GM18873 (cell line): Measurements from ENCODE around the gene DIRAS1.

Experiments used
- ATAC-seq: cut with Tn5 transposase; IDR thresholded peaks from one replicate; pipeline ENCODE4 v1.9.1; 2021; ENCODE audit warnings: mild to moderate bottlenecking, moderate library complexity, moderate number of reproducible peaks; ENCODE audit not compliant: unreplicated experiment, low FRiP score

Gene DIRAS1

DNA sequence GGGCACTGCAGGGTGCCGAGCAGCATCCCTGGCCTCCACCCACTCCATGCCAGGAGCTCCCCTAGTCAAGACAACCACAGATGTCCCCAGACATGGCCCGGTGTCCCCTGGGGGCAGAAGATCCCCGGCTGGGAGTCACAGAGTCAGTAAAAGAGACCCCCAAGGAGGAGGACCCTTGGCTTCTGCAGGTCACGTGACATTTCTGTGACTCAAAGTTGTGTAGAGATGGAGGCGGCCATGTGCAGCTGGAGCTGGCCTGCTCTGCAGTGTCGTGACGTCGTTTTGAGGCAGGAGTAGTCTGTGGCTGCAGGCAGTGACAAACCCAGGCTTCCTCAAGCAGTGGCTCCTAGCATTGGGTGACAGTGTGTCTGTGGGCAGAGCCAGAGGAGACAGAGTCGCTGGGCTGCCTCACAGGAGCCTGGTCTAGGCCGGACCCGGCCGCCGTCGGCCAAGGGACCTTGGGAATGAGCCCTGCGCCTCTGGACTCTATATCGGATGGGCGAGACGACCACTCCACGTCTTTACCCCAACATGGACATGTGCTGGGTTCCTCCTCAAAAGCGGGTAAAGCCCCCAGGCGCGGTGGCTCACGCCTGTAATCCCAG is 7.7 kb upstream of the DIRAS1 start:
- no peak for ATAC-seq

DNA sequence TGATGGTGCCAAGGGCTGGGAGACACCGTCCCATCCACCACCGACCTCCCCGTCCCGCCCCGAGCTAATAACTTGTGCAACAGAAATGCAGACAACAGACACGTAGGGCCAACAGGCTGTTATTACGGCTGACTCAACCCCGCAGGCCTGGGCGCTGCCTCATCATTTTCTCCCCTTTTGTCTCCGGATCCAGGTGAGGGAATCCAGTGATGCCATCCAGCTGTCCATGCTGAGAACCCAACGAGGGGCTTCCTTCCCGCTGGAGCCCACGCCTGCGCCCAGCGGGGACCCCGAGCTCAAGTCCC is 6.4 kb upstream of the DIRAS1 start:
- ATAC-seq: no peak

DNA sequence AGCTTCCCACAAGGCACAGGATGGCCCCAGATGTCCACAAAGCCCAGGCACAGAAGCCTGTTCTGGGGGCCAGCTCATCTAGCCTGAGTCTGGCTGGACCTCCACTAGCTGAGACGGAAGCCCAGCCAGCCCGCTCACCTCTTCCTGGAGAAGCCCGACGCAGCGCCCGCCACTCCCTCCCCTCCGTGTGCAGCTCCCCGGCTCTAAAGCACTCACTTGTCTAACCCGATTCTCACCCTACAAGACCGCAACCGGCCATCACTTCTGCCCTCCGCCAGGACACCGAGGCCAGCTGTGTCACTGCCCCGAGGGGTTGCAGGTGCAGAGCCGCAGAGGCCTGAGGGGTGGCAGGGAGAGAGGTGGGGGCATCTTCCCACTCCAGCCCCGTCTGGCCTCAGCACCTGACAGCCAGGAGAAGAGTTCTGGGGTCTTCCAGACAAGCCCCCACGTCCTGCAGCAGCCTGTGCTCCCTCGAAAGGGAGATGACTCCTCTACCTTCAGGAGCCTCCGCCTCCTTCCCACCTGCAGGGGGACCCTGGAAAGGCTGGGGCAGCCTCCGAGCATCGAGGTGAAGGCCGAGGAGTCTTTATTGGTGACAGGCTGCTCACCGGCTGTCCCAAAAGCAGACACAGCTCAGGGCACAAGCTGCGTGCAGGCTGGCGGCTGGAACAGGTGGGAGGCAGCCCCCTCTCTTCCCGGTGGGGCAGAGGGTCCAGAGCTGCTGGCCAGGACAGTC is 5.9 kb upstream of the DIRAS1 start:
- ATAC-seq: no peak

DNA sequence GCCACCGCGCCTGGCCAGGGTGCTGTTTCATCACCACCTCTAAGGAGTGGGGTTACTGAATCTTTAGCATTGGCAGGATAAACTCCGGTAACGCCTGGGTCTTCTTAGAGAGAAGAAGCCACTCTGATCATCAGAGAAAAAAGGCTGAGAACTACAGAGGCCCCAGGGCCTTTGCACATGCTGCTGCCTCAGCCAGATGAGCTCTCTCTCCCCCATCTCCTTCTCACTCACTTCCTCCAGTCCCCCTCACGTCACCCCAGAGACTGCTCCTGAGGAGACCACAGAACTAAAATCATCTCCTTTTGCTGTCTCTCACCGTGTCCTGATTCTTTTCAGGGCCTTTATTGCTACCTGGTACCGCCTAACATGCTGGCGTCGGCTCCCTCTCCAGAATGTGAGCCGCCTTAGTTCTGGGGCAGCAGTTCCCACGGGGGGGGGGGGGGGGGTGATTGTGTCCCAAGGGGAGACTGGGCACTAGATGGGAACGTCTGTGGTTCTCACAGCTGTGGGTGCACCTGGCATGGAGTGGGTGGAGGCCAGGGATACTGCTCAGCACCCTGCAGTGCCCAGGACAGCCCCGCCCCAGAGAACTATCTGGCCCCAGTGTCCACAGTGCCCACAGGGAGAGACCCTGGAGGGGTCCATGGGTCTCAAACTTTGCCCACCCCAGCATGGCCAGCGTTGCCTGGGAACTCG is 5.1 kb upstream of the DIRAS1 start:
- no peak for ATAC-seq

DNA sequence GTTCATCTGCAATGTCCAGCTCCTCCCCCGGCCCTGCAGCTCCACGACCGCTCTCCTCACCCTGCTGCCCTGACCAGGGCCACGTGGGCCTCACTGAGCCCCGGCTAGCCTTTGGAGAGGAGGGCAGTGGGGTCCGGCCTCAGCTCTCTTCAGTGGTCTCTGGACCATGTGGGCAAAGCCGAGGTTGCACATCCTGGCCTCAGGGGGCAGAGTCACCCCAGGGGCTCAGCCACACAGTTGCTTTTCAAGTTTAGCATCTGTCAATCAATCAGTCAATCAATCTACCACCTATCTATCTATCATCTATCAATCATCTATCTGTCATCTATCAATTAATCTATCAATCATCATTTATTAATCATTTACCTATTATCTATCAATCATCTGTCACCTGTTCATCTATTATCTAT is 3.0 kb upstream of the DIRAS1 start:
- ATAC-seq: no peak

DNA sequence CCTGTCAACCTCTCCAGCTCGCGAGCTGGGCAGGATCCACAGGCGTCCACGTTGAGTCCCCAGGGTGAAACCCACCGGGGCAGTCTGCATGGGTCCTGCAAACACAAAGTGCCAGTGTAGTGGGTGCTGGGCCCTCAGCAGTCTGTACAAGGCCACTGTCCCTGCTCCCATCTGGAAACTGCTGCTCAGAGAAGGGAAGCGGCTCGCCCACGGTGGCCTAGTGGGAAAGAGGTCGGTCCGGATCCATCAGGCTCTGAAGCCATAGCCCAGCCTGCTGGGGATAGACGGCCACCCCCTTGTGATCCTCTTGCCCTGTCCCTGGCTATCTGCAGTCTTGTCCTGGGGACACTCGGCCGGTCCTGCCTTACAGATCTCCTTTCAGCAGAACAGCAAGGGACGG is 2.6 kb upstream of the DIRAS1 start:
- ATAC-seq: no peak

DNA sequence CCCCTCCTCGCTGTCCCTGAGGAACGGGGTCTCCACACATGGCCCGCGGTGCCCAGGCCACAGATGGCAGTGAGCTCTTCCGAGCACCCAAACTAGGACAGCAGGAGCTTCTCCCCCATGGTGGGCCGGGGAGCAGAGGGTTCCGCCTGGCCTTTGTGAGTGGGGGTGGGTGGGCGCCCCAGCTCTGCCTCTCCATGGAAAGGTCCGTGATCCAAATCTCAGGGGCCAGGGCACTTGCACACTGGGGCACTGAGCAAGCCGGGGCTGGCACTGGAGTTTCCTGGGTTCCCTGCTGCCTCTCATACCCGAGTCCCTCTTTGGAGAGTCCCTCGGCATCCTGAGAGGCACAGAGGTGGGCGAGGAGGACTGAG is 2.2 kb upstream of the DIRAS1 start:
- no peak for ATAC-seq

DNA sequence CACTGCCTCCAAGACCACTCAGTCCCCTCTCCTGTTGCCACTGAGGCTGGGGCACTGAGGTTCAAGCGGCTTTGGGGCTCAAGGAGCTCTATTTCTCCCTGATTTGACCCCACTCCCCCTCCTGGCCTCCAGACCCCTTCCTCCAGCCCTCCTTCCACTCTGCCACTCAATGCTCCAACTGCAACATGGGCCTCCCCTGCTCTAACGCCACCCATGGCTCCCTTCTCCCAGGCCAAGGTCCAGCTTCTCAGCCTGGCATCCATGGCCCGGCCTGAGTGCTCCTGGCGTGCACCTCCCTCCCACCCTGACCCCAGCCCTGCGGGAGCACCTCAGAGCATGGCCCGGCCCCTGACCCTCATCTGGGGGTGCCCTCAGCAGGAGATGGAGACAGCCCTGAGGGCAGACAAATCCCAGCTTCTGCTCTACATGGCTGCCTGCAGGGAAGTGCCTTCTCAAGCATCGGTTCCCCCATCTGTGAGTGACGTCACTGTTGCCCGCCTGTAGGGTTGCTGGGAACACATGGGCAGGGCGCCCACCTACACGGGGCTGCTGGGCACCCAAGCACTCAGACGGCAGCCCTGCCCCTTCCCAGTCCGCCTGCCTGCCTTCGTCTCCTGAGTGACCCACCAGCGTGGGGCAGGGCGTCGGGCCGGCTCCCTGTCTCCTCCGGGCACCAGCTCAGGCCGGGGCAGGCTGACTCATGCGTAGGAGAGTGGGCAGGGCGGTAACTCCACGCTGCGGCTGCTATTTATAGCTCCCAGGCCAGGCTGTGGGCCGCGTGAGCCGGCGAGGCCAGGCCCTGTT is 1.6 kb upstream of the DIRAS1 start:
- ATAC-seq: no peak

DNA sequence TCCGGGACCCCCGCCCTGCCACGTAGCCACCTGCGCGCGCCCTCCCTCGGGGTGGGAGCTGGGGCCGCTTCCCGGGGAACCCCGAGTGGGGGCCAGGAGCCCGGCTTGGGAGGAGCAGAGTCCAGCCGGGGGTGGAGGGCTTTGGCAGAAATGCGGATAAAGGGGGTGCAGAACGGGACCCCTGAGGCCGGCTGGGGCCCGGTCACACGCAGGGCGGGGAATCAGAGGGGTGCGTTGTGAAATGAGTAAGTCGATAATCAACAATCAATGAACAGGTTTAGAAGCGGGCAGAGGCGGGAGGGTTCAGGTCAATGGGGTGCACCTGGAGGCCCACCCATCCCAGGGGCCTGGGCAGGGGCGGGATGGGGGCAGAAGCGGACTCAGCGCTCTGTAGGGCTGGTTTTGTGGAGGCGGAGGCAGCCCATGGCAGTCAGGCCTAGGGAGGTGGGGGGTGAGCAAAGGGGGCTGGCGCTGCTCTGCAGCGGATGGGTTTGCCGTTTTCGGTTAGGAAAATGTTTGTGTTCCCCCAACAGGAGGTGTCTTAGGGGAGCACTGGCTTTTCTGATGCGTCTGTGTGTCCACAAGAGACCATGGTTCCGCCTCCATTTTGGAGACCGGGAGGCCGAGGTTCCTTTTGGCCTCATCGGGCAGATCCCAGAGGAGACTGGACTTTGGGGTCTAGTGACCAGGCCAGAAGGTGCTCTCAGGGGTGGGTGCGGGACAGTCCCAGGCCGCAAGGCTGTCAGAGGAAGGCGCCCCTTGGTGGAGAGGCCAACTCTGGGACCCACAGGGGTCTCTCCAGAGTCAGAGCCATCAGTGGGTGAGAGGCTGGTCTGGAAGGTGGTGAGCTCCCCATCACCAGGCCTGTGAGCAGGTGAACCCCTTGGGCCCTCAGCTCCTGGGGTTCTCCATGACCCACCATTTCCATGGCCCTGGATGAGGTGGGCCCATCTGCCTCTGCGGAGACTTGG is 683 bp upstream of the DIRAS1 start:
- no peak for ATAC-seq

DNA sequence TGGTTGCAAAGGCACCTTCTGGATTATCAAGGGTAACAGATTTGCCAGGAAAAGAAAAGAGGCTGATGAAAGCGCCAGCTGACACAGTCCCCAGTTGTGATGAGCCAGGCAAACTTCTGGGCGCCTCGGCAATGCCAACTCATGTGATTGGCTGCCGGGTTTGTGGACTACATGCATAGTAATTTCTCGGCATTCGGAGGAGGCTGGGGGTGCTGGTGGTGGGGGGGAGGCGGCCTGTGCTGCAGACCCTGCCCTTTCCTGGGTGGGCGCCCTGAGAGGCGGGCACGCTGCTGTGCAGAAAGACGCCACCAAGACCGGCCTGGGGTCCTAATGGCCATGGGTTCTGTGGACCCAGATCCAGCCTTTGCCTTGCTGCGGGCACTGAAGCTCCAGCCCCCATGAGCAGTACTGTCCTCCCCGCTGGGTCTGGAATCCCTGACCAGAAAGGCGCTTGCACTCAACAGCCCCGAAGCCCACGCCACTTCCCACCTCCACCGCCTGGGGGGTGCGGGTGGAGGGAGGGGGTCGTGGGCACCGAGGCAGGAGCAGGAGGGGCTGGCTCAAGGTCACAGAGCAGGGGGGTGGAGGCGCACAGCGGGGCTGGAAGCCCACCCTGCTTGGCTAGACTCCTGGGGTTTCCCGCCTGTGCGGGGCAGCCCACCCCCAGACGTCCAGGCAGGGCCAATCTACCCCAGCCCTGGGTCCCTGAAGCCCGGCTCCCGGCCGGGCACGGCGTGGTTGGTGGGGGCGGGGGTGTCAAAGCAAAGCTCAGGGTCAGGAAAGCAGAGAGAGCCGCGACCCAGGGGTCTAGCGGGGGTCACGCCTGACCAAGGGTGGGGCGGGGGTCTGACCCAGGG is 1.0 kb downstream of the DIRAS1 start:
- no peak for ATAC-seq

DNA sequence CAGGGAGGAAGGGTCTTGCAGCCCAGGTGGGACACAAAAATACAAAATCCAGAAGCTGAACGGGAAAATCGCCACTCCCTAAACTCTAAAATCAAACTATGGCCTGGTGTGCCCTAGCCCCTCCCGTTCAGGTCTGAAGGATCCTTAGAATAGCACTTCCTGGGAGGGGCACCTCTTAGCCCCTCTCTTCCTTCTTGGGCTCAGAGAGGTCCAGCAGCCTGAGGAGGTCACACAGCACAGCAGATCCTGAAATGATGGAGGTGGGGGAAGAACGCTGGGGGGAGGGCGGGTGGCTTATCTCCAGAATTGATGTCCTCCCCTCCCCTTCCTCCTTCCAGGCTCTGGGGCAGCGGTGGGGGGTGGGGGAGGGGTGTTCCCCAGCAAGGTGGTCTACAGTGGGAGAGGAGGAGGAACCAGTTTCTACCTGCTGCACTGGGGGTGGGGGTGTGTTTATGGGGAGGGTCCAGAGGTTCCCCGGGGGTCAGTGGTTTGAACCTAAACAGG is 1.9 kb downstream of the DIRAS1 start:
- no peak for ATAC-seq

DNA sequence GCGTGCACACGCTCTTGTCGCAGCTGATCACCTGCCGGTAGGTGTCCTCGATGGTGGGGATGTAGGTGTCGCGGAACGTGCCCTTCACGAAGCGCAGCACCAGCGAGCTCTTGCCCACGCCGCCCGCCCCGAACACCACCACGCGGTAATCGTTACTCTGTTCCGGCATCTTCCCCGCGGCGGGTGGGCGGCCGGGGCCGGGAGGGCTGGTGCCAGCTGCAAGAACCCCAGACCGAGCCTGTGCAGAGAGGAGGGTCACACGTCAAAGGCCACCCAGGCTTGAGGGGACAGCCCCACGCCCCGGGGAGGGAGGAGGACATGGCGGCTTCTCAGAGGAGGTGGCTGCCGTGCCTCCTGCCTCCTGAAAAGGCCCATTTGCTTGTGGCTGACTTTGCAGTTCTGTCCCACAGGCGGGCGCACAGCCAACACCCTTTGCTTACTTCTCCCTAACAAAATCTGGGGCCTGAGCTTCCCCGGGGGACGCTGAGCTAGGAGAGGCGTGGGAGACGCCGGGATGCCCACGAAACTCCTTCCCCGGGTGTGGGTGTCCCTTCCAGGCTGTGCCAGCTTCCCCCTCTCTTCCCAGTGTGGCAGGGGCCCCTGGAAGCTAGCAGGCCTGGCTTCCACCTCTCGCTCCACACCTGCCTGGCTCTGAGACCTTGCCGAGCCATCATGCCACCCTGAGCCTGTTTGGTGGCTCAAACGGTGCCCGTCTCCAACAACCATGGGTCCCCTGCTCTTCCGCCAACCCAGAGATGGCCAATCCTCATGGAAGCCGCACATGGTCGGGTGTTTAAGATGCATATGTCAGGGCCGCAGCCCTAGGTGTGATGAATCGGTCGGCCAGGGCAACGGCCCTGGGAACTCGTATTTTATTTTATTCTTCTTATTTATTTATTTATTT is 3.3 kb downstream of the DIRAS1 start:
- ATAC-seq: no peak

DNA sequence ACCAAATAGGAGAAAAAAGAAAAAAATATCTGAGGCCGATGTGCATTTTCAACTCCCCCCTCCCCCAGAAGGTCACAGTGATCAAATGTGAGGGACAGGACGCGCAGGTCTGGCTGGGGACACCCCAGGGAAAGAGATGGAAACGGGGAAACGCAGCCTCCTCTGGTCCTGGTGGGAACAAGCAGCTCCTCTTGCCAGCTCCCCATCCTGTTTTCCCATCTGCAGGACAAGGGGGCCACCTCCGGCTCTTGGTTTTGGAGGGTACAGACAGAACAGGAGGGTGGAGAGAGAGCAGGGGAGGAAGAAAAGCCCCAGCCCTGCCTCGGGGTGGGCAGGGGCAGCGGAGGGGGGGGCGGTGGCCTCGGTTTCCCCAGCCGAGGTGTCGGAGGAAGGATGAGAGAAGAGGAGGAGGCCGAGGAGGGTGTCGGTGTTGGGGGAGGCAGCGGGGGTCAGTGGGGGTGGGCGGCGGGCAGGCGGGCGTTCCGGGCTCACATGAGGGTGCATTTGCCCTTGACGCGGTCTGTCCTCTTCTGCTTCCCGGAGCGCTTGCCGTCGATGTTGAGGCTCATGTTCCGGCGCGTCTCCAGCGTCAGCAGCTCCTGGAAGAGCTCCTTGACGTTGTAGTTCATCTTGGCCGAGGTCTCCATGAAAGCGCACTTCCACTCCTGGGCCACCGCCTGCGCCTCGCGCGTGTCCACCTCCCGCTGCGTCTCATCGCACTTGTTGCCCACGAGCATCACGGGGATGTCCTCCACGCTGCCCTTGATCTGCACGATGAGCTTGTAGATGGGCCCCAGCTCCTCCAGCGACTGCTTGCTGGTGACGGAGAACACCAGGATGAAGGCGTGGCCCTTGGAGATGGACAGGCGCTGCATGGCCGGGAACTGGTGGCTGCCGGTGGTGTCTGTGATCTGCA is 4.2 kb downstream of the DIRAS1 start:
- no peak for ATAC-seq

DNA sequence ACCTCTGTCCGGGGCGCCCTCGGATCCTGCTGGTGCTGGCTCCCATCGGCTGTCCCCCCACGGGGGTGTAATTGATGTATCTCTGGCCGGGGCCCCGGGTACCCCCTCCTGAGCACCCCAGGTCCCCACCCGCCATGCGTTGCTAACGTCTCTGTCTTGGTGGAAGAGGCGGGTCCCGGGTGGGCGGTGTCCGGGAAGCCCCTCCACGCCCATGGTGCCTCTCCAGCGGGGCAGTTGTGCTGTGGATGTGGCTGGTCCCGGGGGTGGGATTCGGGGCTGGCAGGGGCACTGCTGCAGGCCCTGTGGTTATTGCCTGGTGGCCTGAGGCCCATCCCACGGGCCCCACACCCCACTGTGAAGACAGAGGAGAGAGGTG is 4.9 kb downstream of the DIRAS1 start:
- no peak for ATAC-seq

DNA sequence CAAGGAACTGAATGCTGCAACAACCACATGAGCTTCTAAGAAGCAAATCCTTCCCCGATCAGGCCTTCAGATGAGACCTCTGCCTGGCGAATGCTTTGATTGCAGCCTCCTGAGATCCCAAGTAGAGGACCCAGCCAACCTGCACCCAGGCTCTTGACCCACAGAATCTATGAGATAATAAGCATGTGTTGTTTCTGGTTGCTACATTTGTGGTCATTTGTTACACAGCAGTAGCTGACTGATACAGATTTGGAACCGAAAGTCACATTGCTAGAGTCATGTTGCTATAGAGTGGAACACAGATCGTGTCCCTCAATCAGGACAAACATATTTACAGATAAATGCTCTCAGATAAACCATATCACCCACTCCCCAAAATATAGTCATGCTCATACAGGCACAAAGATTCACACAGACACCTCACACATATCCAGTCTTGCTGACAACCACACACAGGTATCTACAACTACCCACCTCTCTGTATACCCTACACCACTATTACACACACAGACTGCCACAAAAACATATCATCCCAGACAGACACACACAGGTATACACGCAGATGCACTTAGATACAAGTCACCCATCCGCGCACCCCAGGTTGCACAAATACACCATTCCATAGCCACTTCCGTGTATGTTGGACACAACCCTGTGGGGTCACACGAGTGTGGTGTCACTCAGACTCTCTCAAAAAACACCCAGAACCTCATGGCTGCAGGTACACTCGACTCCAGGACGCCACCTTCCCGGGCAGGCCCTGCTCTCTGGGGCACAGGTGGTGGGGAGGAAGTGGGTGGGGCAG is 5.5 kb downstream of the DIRAS1 start:
- no peak for ATAC-seq

DNA sequence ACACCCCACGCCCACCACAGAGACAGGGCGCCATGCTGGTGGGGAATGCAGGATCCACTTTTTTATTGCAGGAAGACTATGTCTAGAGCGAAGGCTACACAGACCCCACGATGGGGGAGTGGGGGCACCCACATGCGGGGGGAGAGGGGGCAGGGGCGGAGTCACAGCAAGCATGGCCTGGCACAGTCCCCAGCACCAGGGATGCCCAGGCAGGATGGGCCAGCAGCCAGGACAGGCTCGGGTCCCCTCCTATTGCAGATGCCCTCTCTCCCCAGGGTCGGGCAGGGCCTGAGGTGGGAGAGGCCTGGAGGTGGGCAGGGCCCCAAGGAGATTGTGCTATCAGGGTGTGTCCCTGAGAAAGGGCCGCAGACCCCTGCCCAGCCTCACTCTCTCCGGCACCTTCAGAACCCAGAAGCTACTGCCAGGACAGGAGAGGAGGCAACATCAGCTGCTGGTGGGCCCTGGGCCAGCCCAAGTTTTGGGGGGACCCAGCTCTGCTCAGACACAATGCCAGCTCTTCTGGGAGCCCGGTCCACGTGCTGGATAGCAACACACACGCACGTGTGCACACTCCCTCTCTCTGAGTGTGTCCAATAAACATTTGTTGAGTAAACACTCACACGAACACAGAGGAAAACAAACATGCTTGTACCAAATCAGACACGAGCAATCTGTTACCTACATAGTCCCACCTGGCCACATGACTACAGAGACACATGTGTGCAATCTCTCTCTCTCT is 6.5 kb downstream of the DIRAS1 start:
- no peak for ATAC-seq
